ENCODE data around the gene ZNF12.
"Not testable (repeated sequence)": the region's sequence is repeated elsewhere in the genome, so short reads cannot be mapped to it uniquely, and the experiment has no call there.

The ZNF12 gene

DNA sequence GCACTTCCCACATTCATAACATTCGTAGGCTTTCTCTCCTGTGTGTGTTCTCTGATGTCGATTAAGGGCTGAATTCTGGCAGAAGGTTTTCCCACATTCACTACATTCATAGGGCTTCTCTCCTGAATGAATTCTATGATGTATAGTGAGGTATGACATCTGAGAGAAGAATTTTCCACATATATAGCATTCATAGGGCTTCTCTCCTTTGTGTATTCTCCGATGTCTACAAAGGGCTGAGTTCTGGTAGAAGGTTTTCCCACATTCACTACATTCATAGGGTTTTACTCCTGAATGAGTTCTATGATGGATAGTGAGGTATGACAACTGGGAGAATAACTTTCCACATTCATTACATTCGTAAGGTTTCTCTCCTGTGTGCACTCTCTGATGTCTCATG, 15.6 kb downstream of the ZNF12 start:
- no peak for DNase-seq

GRCh38 chr7:6680146-6680545, 26.6 kb downstream of the ZNF12 start:
- DNase-seq, result no peak

DNA sequence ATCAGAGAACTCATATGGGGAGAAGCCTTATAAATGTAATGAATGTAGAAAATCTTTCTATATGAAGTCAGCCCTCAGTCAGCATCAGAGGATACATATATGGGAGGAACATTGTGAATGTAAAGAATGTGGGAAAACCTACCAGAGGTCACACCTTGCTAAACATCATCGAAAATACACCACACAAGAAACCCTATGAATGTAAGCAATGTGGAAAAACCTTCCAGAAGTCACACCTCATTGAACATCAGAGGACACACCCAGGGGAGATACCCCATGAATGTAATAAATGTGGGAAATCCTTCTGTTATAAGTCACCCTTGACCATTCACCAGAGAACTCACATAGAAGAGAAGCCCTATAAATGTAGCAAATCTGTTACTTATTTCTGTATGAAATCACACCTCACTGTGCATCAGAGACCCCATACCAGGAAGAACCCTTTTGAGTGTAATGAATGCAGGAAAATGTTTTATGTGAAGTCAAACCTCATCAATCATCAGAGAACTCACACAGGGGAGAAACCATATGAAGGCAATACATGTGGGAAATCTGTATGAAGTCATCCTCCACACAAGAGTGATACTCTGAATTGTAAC, 30.8 kb downstream of the ZNF12 start:
- DNase-seq, result no peak

DNA sequence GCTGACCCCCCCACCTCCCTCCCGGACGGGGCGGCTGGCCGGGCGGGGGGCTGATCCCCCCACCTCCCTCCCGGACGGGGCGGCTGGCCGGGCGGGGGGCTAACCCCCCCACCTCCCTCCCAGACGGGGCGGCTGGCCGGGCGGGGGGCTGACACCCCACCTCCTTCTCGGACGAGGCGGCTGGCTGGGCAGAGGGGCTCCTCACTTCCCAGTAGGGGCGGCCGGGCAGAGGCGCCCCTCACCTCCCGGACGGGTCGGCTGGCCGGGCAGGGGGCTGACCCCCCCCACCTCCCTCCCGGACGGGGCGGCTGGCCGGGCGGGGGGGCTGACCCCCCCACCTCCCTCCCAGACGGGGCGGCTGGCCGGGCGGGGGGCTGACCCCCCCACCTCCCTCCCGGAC, 35.9 kb downstream of the ZNF12 start:
- not testable (repeated sequence) for DNase-seq

- DNase-seq, result no peak
Measured at GRCh38 chr7:6658618-6659345, 48.0 kb downstream of the ZNF12 start.

- no peak for DNase-seq
Measured at GRCh38 chr7:6656413-6656812, 50.3 kb downstream of the ZNF12 start.

DNA sequence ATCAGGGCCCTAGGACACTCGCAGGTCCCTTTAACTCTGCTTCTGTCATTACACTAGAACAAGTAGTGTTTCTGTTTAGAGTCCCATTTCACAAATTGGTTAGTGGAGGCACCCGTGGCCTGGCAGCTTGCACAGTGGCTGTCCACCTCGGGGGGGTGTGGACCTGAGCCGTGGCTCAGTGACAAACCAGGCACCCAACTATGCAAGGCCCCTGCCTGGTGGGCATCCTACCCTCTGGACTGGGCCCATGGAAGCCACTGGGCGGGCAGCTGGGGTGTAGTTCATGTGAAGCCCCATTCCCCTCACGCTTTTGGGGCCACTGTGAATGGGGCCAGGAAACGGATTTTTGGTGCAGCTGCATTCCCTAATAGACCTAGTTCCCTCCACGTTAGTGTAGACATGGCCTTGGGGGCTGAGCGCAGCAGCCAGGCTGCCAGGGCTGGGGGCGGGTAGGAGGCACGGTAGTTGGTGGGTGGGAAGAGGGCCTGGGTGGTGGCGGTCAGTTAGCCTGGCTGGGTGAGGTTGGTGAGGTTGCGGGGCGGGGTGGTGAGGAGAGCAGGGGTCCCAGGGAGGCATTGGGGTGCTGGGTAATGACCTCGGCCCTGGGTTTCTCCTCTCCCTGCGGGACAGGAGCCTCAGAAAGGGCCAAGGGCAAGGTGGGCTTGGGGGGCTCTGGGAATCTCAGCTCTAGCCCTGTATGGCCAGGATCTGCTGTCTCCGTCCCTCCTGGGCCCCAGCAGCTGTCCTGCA, 50.9 kb downstream of the ZNF12 start:
- no peak for DNase-seq

- DNase-seq, result no peak
Measured at GRCh38 chr7:6654842-6655610, 51.7 kb downstream of the ZNF12 start.

DNA sequence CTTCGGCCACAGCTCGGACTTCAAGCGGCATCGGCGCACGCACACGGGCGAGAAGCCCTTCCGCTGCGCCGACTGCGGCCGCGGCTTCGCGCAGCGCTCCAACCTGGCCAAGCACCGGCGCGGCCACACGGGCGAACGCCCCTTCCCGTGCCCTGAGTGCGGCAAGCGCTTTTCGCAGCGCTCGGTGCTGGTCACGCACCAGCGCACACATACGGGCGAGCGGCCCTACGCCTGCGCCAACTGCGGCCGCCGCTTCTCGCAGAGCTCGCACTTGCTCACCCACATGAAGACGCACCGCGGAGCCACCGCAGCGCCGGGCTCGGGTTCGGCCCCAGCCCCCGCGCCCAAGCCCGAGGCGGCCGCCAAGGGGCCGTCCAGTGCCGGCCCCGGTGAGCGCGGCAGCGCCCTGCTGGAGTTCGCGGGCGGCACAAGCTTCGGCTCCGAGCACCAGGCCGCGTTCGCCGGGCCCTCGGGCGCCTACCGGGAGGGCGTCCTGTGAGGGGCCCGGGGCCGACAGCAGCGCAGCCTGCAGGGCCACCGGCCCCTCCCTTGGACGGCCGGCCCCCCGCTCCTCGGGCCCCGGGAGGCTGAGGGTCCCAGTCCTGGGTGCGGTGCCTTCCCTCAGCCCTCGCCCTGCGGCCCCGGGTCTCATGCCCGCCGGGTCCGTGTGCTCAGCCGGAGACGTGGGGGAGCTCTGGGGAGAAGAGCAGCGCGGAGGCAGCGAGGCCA, 52.5 kb downstream of the ZNF12 start:
- DNase-seq, result no peak

GRCh38 chr7:6653071-6654003, 53.4 kb downstream of the ZNF12 start:
- DNase-seq, result no peak

DNA sequence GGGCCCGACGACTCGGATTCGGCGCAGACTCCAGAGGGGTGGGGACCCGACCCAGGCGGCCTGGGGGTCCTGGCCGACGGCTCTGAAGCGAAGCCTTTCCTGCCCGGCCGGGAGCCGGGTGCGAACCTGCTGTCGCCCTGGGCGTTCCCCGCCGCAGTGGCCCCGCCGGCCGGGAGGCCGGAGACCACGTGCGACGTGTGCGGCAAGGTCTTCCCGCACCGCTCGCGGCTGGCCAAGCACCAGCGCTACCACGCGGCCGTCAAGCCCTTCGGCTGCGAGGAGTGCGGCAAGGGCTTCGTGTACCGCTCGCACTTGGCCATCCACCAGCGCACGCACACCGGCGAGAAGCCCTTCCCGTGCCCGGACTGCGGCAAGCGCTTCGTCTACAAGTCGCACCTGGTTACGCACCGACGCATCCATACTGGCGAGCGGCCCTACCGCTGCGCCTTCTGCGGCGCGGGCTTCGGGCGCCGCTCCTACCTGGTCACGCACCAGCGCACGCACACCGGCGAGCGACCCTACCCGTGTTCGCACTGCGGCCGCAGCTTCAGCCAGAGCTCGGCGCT, 54.2 kb downstream of the ZNF12 start:
- no peak for DNase-seq

GRCh38 chr7:6651851-6652445, 54.8 kb downstream of the ZNF12 start:
- DNase-seq, result no peak

DNA sequence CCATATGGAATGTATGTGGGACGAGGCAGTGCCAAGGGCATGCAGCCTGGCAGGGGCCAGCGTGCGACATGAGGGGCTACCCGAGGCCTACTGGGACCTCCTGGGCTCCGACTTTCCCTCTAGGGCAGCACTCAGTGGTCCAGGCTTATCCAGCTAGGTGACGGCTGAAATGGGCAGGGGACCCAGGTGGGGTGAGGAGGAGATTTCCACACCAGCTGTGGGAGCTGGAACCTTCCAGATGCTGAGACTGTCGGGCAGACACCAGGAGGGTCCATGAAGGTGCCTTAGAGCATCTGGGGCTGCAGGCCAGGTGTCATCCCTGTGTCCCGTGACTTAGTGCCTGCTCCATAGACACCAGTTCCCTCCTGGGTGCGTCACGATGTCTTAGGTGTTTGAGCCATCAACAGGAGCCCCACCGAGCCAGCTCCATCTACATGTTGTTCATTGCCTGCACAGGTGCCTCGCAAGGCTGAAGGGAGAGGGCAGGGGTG, 56.2 kb downstream of the ZNF12 start:
- no peak for DNase-seq

GRCh38 chr7:6650086-6650485, 56.7 kb downstream of the ZNF12 start:
- no peak for DNase-seq

- DNase-seq, result no peak
Measured at GRCh38 chr7:6649241-6649961, 57.3 kb downstream of the ZNF12 start.

DNA sequence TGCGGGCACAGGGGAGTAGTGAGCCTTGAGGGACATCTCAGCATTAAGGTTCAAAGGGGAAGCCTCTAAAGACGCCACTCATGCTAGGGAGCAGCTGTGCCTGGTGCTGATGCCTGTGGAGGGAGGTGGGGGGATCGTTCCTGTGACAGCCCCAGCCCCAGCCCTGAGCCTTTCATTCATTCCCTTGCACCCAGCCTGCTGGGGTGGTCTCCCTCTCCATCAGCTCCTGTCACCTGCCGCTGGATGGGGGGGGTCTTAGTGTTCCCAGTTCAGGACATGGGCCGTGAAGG, 58.0 kb downstream of the ZNF12 start:
- no peak for DNase-seq

DNA sequence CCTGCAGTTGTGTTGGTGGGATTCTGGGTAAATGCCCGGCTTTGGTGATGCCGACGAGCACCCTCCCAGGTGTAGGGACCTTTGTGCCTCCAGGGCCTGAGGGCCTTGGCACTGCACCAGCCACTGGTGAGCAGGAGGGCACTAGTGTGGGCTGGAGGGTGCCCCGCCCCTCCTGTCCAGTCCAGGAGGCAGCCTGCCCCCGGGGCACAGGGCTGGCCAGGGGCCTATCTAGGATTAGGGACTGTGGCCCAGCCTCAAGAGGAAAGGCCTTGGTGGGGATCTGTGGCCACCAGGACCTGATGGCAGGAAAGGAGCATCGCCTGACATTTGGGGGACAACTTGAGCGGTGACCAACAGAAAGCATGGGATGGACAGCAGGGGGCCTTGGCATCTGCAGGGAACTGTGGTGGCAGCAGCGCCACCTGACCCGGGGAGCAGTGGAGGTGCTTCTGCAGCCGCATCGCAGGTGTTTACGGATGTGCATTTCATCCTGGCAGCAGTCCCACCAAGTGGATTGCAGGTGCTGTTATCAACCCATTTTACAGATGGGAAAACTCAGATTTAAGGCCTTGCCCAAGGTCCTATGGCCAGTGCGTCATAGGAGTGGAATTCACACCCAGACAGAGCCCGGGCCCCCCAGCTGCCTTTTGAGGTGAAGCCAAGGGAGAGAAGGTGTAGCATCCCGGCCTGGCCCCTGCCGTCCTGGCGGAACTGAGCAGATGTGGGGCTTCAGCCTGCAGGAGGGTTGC, 58.5 kb downstream of the ZNF12 start:
- DNase-seq, result no peak

DNA sequence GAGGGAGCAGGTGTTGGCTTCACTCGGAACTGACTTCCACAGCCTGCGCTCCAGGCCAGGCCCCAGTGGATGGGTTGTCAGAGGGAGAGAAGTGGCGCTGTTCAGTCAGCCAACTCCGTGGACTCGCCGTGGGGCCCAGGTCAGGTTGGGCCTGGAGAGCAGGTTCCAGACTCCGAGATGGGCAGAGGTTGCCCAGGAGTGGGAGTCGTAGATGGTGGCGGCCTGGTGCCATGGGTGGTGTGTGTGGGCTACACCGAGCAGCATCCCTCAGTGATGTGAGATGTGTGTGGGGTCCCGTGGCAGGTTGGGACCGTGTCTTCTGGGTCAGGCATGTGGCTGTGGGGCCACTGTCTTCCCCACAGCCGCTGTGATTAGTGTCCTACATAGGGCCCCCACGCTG, 59.2 kb downstream of the ZNF12 start:
- no peak for DNase-seq

- DNase-seq, result no peak
Measured at GRCh38 chr7:6647080-6647479, 59.7 kb downstream of the ZNF12 start.
